ENCODE data around the gene USP51.

- TF ChIP-seq POLR2A (IDR thresholded peaks at IDR 0.05) (no peak), EP300 (IDR thresholded peaks at IDR 0.05) (no peak)
- TF ChIP-seq, protein P1, sequence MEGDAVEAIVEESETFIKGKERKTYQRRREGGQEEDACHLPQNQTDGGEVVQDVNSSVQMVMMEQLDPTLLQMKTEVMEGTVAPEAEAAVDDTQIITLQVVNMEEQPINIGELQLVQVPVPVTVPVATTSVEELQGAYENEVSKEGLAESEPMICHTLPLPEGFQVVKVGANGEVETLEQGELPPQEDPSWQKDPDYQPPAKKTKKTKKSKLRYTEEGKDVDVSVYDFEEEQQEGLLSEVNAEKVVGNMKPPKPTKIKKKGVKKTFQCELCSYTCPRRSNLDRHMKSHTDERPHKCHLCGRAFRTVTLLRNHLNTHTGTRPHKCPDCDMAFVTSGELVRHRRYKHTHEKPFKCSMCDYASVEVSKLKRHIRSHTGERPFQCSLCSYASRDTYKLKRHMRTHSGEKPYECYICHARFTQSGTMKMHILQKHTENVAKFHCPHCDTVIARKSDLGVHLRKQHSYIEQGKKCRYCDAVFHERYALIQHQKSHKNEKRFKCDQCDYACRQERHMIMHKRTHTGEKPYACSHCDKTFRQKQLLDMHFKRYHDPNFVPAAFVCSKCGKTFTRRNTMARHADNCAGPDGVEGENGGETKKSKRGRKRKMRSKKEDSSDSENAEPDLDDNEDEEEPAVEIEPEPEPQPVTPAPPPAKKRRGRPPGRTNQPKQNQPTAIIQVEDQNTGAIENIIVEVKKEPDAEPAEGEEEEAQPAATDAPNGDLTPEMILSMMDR (IDR thresholded peaks at IDR 0.05): no peak
Measured at GRCh38 chrX:55488593-55489313, 895 bp downstream of the USP51 start.
